ENCODE measurements around the gene SLC25A30. TPM values are rescaled to one million over a fixed set of nuclear protein-coding genes. Genes with fewer than 3 reads are reported as not detected.
A peak's percentile ranks its signal among the peaks of the same experiment; 100 is the strongest.

The SLC25A30 gene
- total RNA-seq, 3 donors from 2014 or later: 11.7 to 20.3 (median 14.4) TPM

- no peak for TF ChIP-seq CTCF (IDR thresholded peaks at IDR 0.05)
- no peak for TF ChIP-seq POLR2AphosphoS5 (IDR thresholded peaks at IDR 0.05)
- TF ChIP-seq POLR2A (IDR thresholded peaks at IDR 0.05): no peak
- Histone ChIP-seq H3K27me3 (no peaks in the 10 kb centered on the region), H3K4me3 (no peak overlapping the region), H3K36me3 (no peaks in the 10 kb centered on the region), H3K4me1 (peaks cover 0 to 4% of the 10 kb centered on the region in 2 donors), H3K9me3 (no peaks in the 10 kb centered on the region), H3K27ac (no peak overlapping the region)
- intact Hi-C loops (cut with DNase I; ENCODE audit: low total_unique reads): no loop called here
- no peak for DNase-seq (ENCODE audit: low spot score in 2 of 2)
Measured at GRCh38 chr13:45410466-45410865, 7.7 kb downstream of the SLC25A30 start.

GRCh38 chr13:45410001-45410400 lies 8.2 kb downstream of the SLC25A30 start:
- no peak for TF ChIP-seq POLR2A (IDR thresholded peaks at IDR 0.05)
- TF ChIP-seq POLR2AphosphoS5 (IDR thresholded peaks at IDR 0.05): no peak
- no peak for TF ChIP-seq CTCF (IDR thresholded peaks at IDR 0.05)
- no peak overlapping the region for H3K27ac ChIP-seq
- intact Hi-C loops (cut with DNase I; ENCODE audit: low total_unique reads): no loop called here
- peaks cover 0 to 1% of the 10 kb centered on the region in 2 donors for H3K4me1 ChIP-seq
- no peak for DNase-seq (ENCODE audit: low spot score in 2 of 2)
- H3K9me3 ChIP-seq: no peaks in the 10 kb centered on the region
- no peaks in the 10 kb centered on the region for H3K27me3 ChIP-seq
- no peak overlapping the region for H3K4me3 ChIP-seq
- H3K36me3 ChIP-seq: no peaks in the 10 kb centered on the region

GRCh38 chr13:45406421-45406820 lies 11.8 kb downstream of the SLC25A30 start:
- no peak overlapping the region for H3K4me3 ChIP-seq
- intact Hi-C loops (cut with DNase I; ENCODE audit: low total_unique reads): no loop called here
- no peaks in the 10 kb centered on the region for H3K36me3 ChIP-seq
- no peaks in the 10 kb centered on the region for H3K9me3 ChIP-seq
- DNase-seq (ENCODE audit: low spot score in 2 of 2): no peak
- no peaks in the 10 kb centered on the region for H3K27me3 ChIP-seq
- TF ChIP-seq POLR2A (IDR thresholded peaks at IDR 0.05) (no peak), CTCF (IDR thresholded peaks at IDR 0.05) (no peak), POLR2AphosphoS5 (IDR thresholded peaks at IDR 0.05) (no peak)
- no peaks in the 10 kb centered on the region for H3K4me1 ChIP-seq
- H3K27ac ChIP-seq: no peak overlapping the region

GRCh38 chr13:45403081-45403480 lies 15.1 kb downstream of the SLC25A30 start:
- H3K4me1 ChIP-seq: no peaks in the 10 kb centered on the region
- no peaks in the 10 kb centered on the region for H3K36me3 ChIP-seq
- DNase-seq (ENCODE audit: low spot score in 2 of 2): no peak
- H3K4me3 ChIP-seq: no peak overlapping the region
- peak overlapping the region; percentile 17 to 31 for H3K27ac ChIP-seq
- H3K9me3 ChIP-seq: no peaks in the 10 kb centered on the region
- no peak for TF ChIP-seq CTCF (IDR thresholded peaks at IDR 0.05)
- TF ChIP-seq POLR2A (IDR thresholded peaks at IDR 0.05): no peak
- TF ChIP-seq POLR2AphosphoS5 (IDR thresholded peaks at IDR 0.05): no peak
- no peaks in the 10 kb centered on the region for H3K27me3 ChIP-seq
- intact Hi-C loops (cut with DNase I; ENCODE audit: low total_unique reads): no loop called here

- H3K36me3 ChIP-seq: no peaks in the 10 kb centered on the region
- peak overlapping the region; percentile 17 to 31 for H3K27ac ChIP-seq
Measured at GRCh38 chr13:45402641-45403040, 15.5 kb downstream of the SLC25A30 start.

More at GRCh38 chr13:45402641-45403040, 15.5 kb downstream of the SLC25A30 start:
- H3K4me3 ChIP-seq: no peak overlapping the region
- H3K4me1 ChIP-seq: no peaks in the 10 kb centered on the region
- peak in 1 of 2 donors; percentile 62 for DNase-seq (ENCODE audit: low spot score in 2 of 2)
- TF ChIP-seq CTCF (IDR thresholded peaks at IDR 0.05) (no peak), POLR2A (IDR thresholded peaks at IDR 0.05) (no peak), POLR2AphosphoS5 (IDR thresholded peaks at IDR 0.05) (no peak)
- H3K27me3 ChIP-seq: no peaks in the 10 kb centered on the region
- H3K9me3 ChIP-seq: no peaks in the 10 kb centered on the region
- intact Hi-C loops (cut with DNase I; ENCODE audit: low total_unique reads): no loop called here
